NCI-H2196 (cell line): ENCODE measurements around the gene HIP1.
A peak's percentile ranks its signal among the peaks of the same experiment; 100 is the strongest.
"Not testable (repeated sequence)": the region's sequence is repeated elsewhere in the genome, so short reads cannot be mapped to it uniquely, and the experiment has no call there.

Experiments used
- DNase-seq: peaks from one replicate; lab custom pipeline; 2025; ENCODE audit not compliant: unreplicated experiment; lab: John Stamatoyannopoulos, UW

The HIP1 gene

GRCh38 chr7:75717746-75718145 lies 21.0 kb downstream of the HIP1 start:
- not testable (repeated sequence) for DNase-seq

GRCh38 chr7:75716992-75717626 lies 21.6 kb downstream of the HIP1 start:
- no peak for DNase-seq

DNA sequence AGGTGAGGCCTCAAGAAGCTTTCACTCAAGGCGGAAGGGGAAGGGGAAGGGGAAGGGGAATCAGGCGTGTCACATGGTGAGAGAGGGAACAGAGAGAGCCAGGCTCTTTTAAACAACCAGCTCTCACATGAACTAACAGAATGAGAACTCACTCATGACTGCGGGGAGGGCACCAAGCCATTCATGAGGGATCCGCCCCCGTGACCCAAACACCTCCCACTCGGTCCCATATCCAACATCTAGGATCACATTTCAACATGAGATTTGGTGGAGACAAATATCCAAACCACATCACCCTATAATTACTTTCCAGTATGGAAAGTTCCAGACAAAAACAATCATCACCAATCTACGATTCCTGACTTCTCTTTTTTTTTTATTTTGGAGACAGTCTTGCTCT lies 22.9 kb downstream of the HIP1 start:
- no peak for DNase-seq

- DNase-seq, result no peak
Observed at GRCh38 chr7:75712517-75713361, 26.0 kb downstream of the HIP1 start.

DNA sequence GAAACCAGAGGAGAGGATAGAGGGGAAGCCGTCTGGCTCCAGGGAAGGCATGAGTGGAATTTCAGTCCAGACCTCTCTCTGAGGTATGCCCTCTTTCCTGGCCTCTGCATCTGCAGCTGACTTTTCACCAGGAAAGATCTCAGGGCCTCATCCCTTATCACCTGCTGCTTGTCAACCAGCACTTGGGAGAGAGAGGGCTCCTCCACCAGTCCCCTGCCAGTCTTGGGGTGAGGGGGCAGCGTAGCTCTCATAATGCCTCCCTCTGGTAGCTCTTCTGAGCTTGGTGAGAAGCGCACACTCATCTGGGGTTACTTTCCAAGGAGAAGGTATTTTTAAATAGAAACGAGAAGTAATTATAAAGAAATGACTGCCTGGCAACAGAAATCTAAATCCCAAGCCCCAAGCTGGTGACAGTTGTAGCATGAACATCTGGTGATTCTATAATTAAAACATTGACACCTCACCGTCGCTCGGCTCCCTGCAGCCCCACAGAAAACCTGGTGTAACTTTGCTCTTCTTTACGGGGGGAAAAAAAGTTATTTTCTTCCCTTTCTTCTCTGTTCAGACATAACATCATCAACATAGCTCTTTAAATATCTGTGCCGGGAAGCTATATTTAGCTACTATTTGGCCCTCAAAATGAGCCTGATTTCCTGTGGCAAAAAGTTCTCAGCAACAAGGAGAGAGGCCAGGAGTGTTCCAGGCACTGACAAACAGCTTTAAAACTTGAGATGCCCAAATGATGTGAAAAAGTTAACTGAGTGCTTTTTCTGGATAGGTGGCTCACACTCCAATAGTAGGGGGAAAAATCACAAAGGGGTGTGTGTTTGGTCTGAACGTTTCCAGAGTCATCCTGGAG lies 26.9 kb downstream of the HIP1 start:
- DNase-seq, result no peak

DNA sequence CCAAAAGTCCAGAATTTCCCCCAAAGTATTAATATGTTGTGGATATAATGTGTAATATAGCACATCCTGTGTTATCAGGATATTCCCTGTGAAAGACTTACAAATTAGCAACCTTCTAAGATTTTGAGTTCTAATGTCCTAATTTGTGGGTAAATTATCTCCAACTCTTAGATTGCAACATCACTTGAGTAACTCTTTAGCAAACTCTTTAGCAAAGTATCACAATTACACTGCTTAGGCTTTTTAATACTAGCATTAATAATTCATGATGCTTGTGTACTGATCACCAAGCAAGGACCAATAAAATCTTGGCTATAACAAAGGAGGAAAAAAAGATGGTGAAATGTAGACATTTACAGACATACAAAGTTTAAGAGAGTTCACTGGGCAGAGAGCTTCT lies 27.7 kb downstream of the HIP1 start:
- DNase-seq, result no peak

DNA sequence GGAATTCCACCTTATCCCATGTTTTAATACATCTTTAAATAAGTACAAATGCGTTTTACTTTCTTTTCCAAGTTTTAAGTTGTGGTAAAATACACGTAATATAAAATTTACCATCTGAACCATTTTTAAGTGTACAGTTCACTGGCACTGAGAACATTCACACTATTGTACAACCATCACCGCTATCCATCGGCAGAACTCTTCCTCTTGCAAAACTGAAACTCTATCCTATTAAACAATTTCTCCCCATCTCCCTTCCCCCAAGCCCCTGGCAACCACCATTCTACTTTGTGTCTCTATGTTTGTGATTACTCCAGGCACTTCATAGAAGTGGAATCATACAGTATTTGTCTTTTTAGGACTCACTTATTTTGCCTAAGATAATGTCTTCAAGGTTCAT lies 33.8 kb downstream of the HIP1 start:
- DNase-seq, result no peak

DNA sequence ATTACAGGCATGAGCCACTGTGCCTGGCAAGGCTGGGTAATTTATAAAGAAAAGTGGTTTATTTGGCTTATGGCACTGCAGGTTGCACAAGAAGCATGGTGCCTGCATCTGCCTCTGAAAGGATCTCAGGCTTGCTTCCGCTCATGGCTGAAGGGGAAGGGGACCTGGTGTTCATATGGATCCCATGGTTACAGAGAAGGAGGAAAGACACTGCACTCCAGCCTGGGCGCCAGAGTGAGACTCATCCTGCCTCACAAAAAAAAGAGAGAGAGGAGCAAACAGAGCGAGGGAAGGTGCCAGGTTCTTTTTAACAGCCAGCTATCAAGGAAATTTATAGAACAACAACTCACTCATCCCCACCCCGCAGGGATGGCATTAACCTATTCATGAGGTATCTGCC lies 36.2 kb downstream of the HIP1 start:
- no peak for DNase-seq

DNA sequence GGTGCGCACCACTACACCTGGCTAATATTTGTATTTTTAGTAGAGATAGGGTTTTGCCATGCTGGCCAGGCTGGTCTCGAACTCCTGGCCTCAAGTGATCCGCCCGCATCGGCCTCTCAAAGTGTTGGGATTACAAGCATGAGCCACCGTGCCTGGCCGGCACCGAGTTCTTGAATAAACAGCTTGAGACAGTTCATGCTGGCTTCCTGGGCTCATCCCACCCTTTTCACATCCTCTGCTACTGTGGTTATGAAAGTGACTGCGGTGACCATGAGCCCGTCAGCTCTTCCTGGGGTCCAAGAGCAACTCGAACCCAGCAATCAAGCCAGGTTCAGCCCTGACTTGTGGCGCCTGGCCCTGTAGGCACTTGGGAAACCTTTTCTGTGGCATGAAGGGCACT lies 38.7 kb downstream of the HIP1 start:
- no peak for DNase-seq

- no peak for DNase-seq
Observed at GRCh38 chr7:75698358-75698757, 40.4 kb downstream of the HIP1 start.

DNA sequence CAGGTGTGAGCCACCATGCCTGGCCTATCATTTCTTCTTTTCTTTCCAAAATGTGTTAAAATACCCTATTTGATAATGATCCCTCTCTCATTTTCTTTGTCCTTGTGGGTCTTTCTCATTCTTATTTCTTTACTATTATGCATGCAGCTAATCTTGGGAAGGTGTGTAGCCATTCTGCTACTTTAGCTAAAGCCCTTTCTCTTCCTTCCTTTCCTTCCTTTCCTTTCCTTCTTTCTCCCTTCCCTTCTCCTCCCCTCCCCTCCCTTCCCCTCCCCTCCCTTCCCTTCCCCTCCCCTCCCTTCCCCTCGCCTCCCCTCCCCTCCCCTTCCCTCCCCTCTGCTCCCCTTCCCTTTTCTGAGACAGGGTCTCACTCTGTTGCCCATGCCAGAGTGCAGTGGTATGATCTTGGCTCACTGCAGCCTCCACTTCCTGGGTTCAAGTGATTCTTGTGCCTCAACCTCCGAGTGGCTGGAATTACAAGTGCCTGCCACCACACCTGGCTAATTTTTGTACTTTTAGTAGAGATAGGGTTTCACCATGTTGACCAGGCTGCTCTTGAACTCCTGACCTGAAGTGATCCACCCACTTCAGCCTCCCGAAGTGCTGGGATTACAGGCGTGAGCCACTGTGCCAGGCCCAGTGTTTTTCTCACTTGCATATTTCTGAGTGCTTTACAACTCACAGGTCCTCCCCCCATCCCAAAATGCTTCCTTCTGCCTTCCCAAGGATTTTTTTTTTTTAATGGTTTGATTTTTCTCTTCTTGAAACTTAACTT lies 42.3 kb downstream of the HIP1 start:
- DNase-seq, result peak; percentile 37

DNA sequence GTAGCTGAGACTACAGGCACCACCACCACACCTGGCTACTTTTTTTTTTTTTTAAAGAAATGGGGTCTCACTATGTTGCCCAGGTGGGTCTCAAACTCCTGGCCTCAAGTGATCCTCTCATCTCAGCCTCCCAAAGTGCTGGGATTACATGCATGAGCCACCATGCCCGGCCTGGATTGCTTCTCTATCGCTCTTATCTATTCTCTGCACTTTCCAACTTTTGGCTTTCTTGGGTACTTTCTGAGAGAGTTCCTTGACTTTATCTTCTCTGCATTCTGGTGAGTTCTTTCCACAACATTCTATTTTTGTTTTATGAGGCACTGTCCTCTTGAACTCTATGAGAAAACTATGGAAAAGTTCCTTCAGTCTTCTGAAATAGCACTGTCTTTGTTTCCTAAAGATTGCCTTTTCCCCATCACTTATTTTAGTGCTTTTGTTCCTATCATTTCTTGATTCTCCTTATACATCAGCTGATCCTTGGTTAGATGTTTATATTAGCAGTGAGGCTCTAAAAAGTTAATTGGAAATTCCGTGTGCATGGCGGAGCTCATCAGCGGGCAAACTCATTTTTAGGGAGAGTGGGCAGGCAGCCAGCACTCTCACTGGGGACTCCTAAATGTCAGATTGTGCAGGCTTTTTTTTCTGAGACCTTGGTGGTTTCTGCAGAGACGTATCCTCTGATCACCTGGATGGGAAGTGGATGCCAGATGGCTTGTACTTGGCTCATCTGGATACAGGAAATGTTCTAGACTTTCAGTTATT lies 43.9 kb downstream of the HIP1 start:
- DNase-seq, result no peak

- DNase-seq, result not testable (repeated sequence)
Observed at GRCh38 chr7:75693668-75694067, 45.1 kb downstream of the HIP1 start.

DNA sequence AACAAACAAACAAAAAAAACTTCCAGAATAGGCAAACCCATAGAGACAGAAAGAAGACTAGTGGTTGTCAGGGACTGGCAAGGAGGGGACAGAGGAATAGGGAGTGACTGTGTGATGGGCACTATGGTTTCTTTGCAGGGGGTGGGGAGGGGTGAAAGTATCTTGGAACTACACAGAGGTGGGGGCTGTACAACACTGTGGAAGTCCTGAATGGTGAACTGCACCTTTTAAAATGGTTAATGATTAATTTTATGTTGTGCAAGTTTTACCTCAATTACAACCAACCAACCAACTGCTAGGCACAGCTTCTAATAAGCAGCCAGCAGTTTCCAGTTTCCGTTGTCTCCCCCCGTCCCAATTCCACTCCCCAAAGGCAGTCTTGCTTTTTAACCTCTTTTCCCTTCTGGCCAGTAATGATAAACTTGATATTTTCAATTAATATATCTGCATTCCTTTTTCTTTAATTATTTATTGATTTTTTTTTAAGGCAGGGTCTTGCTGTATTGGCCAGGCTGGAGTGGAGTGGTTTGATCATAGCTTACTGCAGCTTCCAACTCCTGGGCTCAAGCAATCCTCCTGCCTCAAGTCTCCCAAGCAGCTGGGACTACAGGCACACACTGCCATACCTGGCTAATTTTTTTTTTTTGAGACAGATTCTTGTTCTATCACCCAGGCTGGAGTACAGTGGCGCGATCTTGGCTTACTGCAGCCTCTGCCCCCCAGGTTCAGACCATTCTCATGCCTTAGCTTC lies 46.8 kb downstream of the HIP1 start:
- DNase-seq, result no peak

- DNase-seq, result no peak
Observed at GRCh38 chr7:75690121-75690523, 48.6 kb downstream of the HIP1 start.

DNA sequence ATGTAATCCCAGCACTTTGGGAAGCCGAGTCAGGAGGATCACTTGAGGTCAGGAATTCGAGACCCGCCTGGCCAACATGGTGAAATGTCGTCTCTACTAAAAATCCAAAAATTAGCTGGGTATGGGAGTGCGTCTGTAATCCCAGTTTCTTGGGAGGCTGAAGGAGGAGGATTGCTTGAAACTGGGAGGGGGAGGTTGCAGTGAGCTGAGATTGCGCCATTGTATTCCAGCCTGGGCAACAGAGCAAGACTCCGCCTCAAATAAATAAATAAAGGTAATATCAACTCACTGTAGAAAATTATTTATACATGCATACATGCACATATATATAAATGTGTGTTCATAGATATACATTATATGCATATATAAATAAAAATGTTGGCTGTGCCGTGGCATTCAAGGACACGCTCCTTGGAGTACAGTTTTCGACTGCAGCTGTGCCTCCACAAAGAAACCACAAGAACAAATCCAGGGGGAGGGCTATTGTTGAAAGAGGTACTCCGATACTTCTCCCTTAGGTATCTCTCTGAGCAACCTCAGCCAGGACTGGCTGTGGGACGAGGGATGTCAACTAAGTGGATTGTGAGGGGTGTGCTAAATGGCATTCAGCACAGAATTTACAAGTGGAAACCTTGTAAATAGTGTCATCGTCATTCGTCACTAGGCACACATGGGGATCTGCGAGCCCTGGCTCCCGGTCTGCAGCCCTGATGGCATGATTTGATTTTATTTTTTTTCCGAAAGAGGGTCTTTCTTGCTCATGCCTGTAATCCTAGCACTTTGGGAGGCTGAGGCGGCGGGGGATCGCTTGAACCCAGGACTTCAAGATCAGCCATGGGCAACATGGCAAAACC lies 49.3 kb downstream of the HIP1 start:
- DNase-seq, result no peak

- DNase-seq, result no peak
Observed at GRCh38 chr7:75688200-75689136, 50.3 kb downstream of the HIP1 start.
